H1 (cell line): ENCODE data around the gene GNB5. TPM values are rescaled to one million over a fixed set of nuclear protein-coding genes. Genes with fewer than 3 reads are reported as not detected.
"Not testable (repeated sequence)": the region's sequence is repeated elsewhere in the genome, so short reads cannot be mapped to it uniquely, and the experiment has no call there.

ENCODE experiments used
- CTCF ChIA-PET: fragments of 300-600 bp; sonication (Branson Sonifier 250); formaldehyde crosslinking; loops from one replicate; lab custom pipeline; 2021; ENCODE audit not compliant: partially characterized antibody; lab: Charles Lee
- POLR2A ChIA-PET: fragments of 300-600 bp; sonication (Branson Sonifier 250); formaldehyde crosslinking; loops from one replicate; lab custom pipeline; 2021; ENCODE audit warnings: inconsistent platforms; ENCODE audit not compliant: partially characterized antibody; lab: Charles Lee
- DNase-seq, 2 experiments: peaks; one replicate each; pipeline versions ENCODE4 v3.0.0 to v3.0.0-alpha.2; 2010 to 2022; ENCODE audit warnings: low spot score in 2 of 2, low read depth in 1 of 2, mixed read lengths in 1 of 2
- FAIRE-seq: peaks from 2 replicates; lab custom pipeline; 2011; peaks lifted over from hg19 to GRCh38; lab: Jason Lieb, UNC
- H2AFZ ChIP-seq: 2 replicates; pipeline ENCODE4 v1.8.1; 2012; ENCODE audit warnings: low read length, inconsistent platforms
- H2AK5ac ChIP-seq: 2 replicates; pipeline ENCODE4 v1.6.1; 2013; ENCODE audit warnings: low read depth, low read length
- H2BK120ac ChIP-seq: replicated peaks from 2 replicates; pipeline ENCODE3; 2013; ENCODE audit warnings: low read depth, low read length, inconsistent platforms
- H2BK12ac ChIP-seq: 2 replicates; pipeline ENCODE4 v1.6.1; 2013; ENCODE audit warnings: low read depth, low read length
- H2BK15ac ChIP-seq: 2 replicates; pipeline ENCODE4 v1.6.1; 2013; ENCODE audit warnings: low read length
- H2BK20ac ChIP-seq: 2 replicates; pipeline ENCODE4 v1.6.1; 2013; ENCODE audit warnings: low read length
- H2BK5ac ChIP-seq: 2 replicates; pipeline ENCODE4 v1.6.1; 2013; ENCODE audit warnings: low read depth, low read length
- H3K14ac ChIP-seq: 2 replicates; pipeline ENCODE4 v1.6.1; 2013; ENCODE audit warnings: inconsistent platforms; ENCODE audit not compliant: insufficient read length
- H3K18ac ChIP-seq: 2 replicates; pipeline ENCODE4 v1.6.1; 2013; ENCODE audit warnings: low read length; ENCODE audit errors: extremely low read depth
- H3K23ac ChIP-seq: 2 replicates; pipeline ENCODE4 v1.6.1; 2013; ENCODE audit warnings: inconsistent platforms; ENCODE audit not compliant: insufficient read length
- H3K23me2 ChIP-seq: 2 replicates; pipeline ENCODE4 v1.6.1; 2013; ENCODE audit warnings: low read depth, low read length
- H3K27ac ChIP-seq: 2 replicates; pipeline ENCODE4 v1.6.1; 2011; ENCODE audit warnings: low read depth, low read length, inconsistent platforms
- H3K27me3 ChIP-seq, 4 experiments: replicated peaks in 1 of 4; 1 replicate in 1 of 4; 2 replicates in 3 of 4; pipeline versions ENCODE4 v1.6.1 to v1.8.1; 2011 to 2013; ENCODE audit warnings: low read length in 3 of 4, mild to moderate bottlenecking in 3 of 4, inconsistent platforms in 2 of 4, mixed read lengths in 2 of 4, moderate library complexity in 1 of 4; ENCODE audit not compliant: control insufficient read depth in 3 of 4, insufficient read depth in 3 of 4; ENCODE audit errors: extremely low read depth in 1 of 4
- H3K36me3 ChIP-seq, 4 experiments: 2 replicates each; pipeline versions ENCODE4 v1.6.1 to v1.8.1; 2011 to 2013; ENCODE audit warnings: mild to moderate bottlenecking in 4 of 4, low read length in 3 of 4, moderate library complexity in 2 of 4, control low read depth in 1 of 4, inconsistent platforms in 1 of 4; ENCODE audit not compliant: insufficient read depth in 4 of 4, control insufficient read depth in 2 of 4
- H3K4ac ChIP-seq: replicated peaks from 2 replicates; pipeline ENCODE3; 2013; ENCODE audit warnings: low read length, low read depth, mixed read lengths, inconsistent platforms; ENCODE audit not compliant: insufficient read length
- H3K4me1 ChIP-seq, 4 experiments: replicated peaks in 1 of 4; 1 replicate in 1 of 4; 2 replicates in 3 of 4; pipeline versions ENCODE4 v1.6.1 to v1.8.1; 2011 to 2013; ENCODE audit warnings: low read length in 3 of 4, inconsistent platforms in 2 of 4, mixed read lengths in 1 of 4; ENCODE audit not compliant: insufficient read depth in 4 of 4, control insufficient read depth in 3 of 4
- H3K4me2 ChIP-seq, 2 experiments: 2 replicates each; pipeline versions ENCODE4 v1.6.1 to v1.8.1; 2011 to 2013; ENCODE audit warnings: low read depth in 2 of 2, low read length in 2 of 2, control low read depth in 1 of 2, inconsistent platforms in 1 of 2, mild to moderate bottlenecking in 1 of 2; ENCODE audit not compliant: insufficient read depth in 1 of 2
- H3K4me3 ChIP-seq, 4 experiments: fragments of 200-600, 300-600 bp in 1 of 4; sonication (generic), shearing (Covaris generic), sonication (Bioruptor Twin) in 1 of 4; 2 replicates each; pipeline versions ENCODE4 v1.5.1 to v1.8.1; 2011 to 2016; ENCODE audit warnings: low read length in 4 of 4, low read depth in 3 of 4, control low read depth in 2 of 4, inconsistent platforms in 2 of 4, mild to moderate bottlenecking in 2 of 4, mixed read lengths in 1 of 4, moderate library complexity in 1 of 4; ENCODE audit not compliant: insufficient read depth in 2 of 4; ENCODE audit errors: extremely low read depth in 1 of 4
- H3K56ac ChIP-seq: replicated peaks from 2 replicates; pipeline ENCODE3; 2013; ENCODE audit warnings: low read depth, mild to moderate bottlenecking, mixed read lengths, low read length, inconsistent platforms; ENCODE audit not compliant: insufficient read length
- H3K79me1 ChIP-seq: 2 replicates; pipeline ENCODE4 v1.6.1; 2013; ENCODE audit warnings: low read depth, low read length, control low read depth
- H3K79me2 ChIP-seq, 2 experiments: 2 replicates each; pipeline versions ENCODE4 v1.6.1 to v1.8.1; 2012 to 2013; ENCODE audit warnings: low read length in 2 of 2, mild to moderate bottlenecking in 2 of 2, inconsistent platforms in 1 of 2; ENCODE audit not compliant: insufficient read depth in 2 of 2, control insufficient read depth in 1 of 2
- H3K9ac ChIP-seq, 4 experiments: replicated peaks in 1 of 4; 1 replicate in 1 of 4; 2 replicates in 3 of 4; pipeline versions ENCODE4 v1.6.1 to v1.8.1; 2011 to 2013; ENCODE audit warnings: low read depth in 3 of 4, low read length in 3 of 4, control low read depth in 2 of 4, mild to moderate bottlenecking in 2 of 4, moderate library complexity in 2 of 4, inconsistent platforms in 1 of 4; ENCODE audit errors: extremely low read depth in 1 of 4
- H3K9me3 ChIP-seq, 2 experiments: 2 replicates each; pipeline versions ENCODE4 v1.6.1 to v1.8.1; 2012 to 2013; ENCODE audit warnings: mild to moderate bottlenecking in 2 of 2, moderate library complexity in 2 of 2, control low read depth in 1 of 2, inconsistent platforms in 1 of 2, low read depth in 1 of 2, low read length in 1 of 2, mixed read lengths in 1 of 2; ENCODE audit not compliant: insufficient read depth in 2 of 2
- H4K20me1 ChIP-seq, 2 experiments: replicated peaks in 1 of 2; 2 replicates each; pipeline versions ENCODE3 to v1.8.1; 2011 to 2013; ENCODE audit warnings: inconsistent platforms in 2 of 2, low read length in 2 of 2, mild to moderate bottlenecking in 1 of 2; ENCODE audit not compliant: insufficient read depth in 2 of 2, control insufficient read depth in 1 of 2
- H4K5ac ChIP-seq: 2 replicates; pipeline ENCODE4 v1.6.1; 2013; ENCODE audit warnings: low read length, low read depth, mixed read lengths, inconsistent platforms; ENCODE audit not compliant: insufficient read length
- H4K8ac ChIP-seq: 2 replicates; pipeline ENCODE4 v1.8.0; 2013; ENCODE audit warnings: mild to moderate bottlenecking, moderate library complexity, low read length, inconsistent platforms; ENCODE audit not compliant: insufficient read depth; ENCODE audit errors: extremely low read depth
- H4K91ac ChIP-seq: replicated peaks from 2 replicates; pipeline ENCODE3; 2013; ENCODE audit warnings: low read length, mixed read lengths, inconsistent platforms; ENCODE audit not compliant: insufficient read length
- WGBS, 2 experiments: shearing (Covaris generic) in 1 of 2; methylation state at CpG; one replicate each; pipeline versions ENCODE4 v1.1.6 to v1.1.7; 2013 to 2015; ENCODE audit warnings: low lambda C conversion rate in 2 of 2, mixed read lengths in 2 of 2, inconsistent platforms in 1 of 2, low coverage in 1 of 2, missing lambda C conversion rate in 1 of 2; ENCODE audit not compliant: insufficient replicate concordance in 2 of 2, insufficient coverage in 1 of 2, insufficient read length in 1 of 2; ENCODE audit errors: extremely low coverage in 1 of 2, missing lambda C conversion rate in 1 of 2; 5-methylcytosine and 5-hydroxymethylcytosine counted together
- polyA plus RNA-seq, 7 experiments: library from polyadenylated mRNA; depleted of rRNA in 3 of 7; stranded (reverse) in 5 of 7; unstranded in 2 of 7; fragments of >200 nt in 5 of 7; fragments of 200-250 nt in 2 of 7; gene quantifications; 1 replicate in 5 of 7; 2 replicates in 1 of 7; 4 replicates in 1 of 7; pipeline versions ENCODE4 v1.2.1 to v1.2.3, GENCODE V29; 2011 to 2013; ENCODE audit warnings: missing spikeins in 2 of 7, mixed read lengths in 2 of 7
- total RNA-seq: library from RNA; stranded (reverse); fragmentation: NEBNext Ultra II Directional; extraction: Animal tissue kit (Norgen Biotek cat#: 25700); gene quantifications from 2 replicates; pipeline ENCODE4 v1.2.1, GENCODE V29; 2021

Gene GNB5
- total and polyA plus RNA-seq, 2 of the 8 experiments (the other 6 are each of a cell fraction or from before 2014, with no cell fraction given): 21.7 to 42.5 TPM

DNA sequence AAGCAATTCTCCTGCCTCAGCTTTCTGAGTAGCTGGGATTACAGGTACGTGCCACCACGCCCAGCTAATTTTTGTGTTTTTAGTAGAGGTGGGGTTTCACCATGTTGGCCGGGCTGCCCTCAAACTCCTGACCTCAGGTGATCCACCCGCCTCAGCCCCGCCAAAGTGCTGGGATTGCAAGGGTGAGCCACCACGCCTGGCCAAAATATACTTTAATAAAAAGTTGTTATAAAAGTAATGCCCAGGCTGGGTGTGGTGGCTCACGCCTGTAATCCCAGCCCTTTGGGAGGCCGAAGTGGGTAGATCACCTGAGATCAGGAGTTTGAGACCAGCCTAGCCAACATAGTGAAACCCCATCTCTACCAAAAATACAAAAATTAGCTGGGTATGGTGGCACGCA, 94.7 kb downstream of the GNB5 start:
- H4K5ac ChIP-seq, H4K91ac ChIP-seq, H3K56ac ChIP-seq, H3K36me3 ChIP-seq, DNase-seq, H3K79me1 ChIP-seq, H3K4me3 ChIP-seq, H4K8ac ChIP-seq, H2BK12ac ChIP-seq, H3K27ac ChIP-seq, H3K4me1 ChIP-seq, H2BK20ac ChIP-seq, H3K23me2 ChIP-seq, H3K79me2 ChIP-seq, H3K23ac ChIP-seq, H2AFZ ChIP-seq, H2BK120ac ChIP-seq, H3K14ac ChIP-seq, H3K9me3 ChIP-seq, H2BK15ac ChIP-seq, H3K9ac ChIP-seq, H4K20me1 ChIP-seq, FAIRE-seq, H2BK5ac ChIP-seq, H3K4me2 ChIP-seq, H3K27me3 ChIP-seq, H2AK5ac ChIP-seq, H3K4ac ChIP-seq, H3K18ac ChIP-seq: not testable (repeated sequence)
- WGBS, 2 experiments: 88% methylated on average over 8 of the region's 9 CpGs; no CpG with 5 or more reads in 1 of the 2 experiments
- CTCF ChIA-PET: interaction anchor here (1.0 to 1.2 kb wide), 2 partner anchors 16 to 24 kb away, joined by 3 to 4 read pairs; no protein-coding TSS in a partner anchor
- POLR2A ChIA-PET: interaction anchor here (0.6 kb wide), 1 partner anchor 40 kb away, joined by 3 read pairs; no protein-coding TSS in a partner anchor
